GM21528 (cell line): Measurements from ENCODE around the gene LRRC4C.

Experiments used
- ATAC-seq: cut with Tn5 transposase; IDR thresholded peaks from one replicate; pipeline ENCODE4 v1.9.1; 2021; ENCODE audit warnings: mild to moderate bottlenecking, moderate library complexity; ENCODE audit not compliant: unreplicated experiment, low FRiP score

The LRRC4C gene

DNA sequence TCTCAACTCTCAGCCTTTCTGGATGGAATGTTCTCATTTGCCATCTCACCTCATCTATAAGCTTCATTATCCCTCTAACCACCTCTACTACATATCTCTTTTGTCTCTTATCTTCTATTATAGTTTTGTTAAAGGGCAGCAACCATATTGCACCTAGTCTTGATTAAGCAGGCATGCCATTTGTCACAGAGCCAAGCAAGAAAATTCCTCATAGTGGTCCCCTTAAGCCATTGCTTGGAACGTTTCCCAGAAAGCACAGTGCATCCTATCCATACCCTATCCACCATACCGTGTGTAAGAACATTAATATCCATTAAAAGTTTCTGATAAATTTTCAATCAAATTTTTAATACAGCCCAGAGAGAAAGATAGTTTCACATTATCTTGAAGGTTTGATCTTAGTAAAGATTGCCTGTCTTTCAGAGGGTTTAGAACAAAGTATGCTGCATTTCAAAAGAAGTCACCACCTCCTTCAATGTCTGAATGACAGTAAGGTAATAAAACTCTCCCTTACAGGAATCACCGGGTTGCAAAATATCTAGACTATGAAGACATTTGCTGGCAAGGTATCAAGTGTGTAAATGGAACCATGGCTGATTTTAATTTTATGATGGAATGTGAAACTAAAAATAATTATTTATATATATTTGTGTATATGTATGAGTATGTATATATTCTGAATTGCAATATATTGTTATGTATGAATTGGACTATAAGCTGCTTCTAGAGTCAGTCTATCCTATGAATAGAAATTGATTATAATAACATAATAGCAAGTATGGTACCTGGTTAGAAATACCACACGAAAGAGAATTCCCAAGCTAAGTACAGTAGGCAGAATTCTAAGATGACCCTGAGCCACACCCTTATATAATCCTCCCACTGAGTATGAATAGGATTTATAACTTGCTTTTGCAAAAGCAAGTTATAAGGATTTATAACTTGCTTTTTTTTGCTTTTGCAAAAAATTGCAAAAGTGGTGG, 1296.3 kb downstream of the LRRC4C start:
- ATAC-seq = no peak

DNA sequence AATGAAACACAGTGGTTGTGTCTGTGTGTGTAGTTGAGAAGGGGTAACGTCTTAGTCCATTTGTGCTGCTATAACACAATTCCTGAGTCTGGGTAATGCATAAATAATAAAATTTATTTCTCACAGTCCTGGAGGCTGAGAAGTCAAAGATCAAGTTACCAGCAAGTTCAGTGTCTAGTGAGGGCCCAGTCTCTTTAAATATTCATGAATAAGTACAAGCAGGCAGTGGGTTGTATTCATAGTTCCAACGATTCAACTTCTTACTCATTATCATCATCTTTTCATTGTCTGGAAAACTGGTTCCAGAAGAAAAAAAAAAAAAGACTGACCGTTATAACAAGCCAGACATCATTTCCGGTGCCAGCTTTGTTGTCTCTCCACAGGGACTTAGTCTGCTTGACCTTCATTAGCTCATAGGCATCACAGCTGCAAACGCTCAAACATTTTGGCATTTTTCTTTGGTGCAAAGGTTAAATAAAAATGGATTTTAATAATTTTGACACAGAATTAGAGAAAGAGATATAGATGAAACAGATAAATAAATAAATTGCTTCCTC, 1297.5 kb downstream of the LRRC4C start:
- no peak for ATAC-seq

DNA sequence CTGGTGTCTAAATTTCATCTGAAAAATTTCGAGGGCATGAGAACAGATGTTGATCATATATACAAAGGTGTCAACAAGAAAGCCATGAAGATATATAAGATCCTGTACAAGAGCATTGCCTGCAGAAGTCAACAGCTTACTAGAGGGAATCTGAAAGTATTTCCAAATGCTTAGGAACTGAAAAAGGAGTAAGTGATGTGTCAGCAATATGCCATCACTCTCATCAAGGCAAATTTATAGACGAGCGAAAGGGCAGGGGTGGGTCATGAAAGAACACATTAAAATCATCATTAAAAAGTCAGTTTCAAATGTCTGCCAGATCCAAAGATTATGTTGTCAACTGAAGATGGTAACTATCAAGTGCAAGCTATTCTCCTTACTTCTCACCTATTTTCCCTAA, 1299.0 kb downstream of the LRRC4C start:
- ATAC-seq = no peak

DNA sequence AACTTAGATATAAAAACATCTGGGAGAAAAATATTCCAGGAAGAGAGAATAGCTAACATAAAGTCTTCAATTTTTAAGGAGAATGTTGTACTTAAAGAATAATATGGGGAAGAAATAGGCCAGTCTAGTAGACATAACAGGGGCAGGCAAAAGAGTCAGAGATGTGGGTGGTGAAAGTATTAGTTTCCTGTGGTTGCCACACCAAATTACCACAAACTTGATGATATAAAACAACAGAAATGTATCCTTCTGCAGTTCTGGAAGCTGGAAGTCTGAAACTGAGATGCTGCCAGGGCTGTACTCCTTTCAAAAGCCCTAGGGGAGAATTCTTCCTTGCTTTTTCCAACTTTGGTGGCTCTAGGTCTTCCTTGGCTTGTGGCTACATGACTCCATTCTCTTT, 1309.7 kb downstream of the LRRC4C start:
- no peak for ATAC-seq

DNA sequence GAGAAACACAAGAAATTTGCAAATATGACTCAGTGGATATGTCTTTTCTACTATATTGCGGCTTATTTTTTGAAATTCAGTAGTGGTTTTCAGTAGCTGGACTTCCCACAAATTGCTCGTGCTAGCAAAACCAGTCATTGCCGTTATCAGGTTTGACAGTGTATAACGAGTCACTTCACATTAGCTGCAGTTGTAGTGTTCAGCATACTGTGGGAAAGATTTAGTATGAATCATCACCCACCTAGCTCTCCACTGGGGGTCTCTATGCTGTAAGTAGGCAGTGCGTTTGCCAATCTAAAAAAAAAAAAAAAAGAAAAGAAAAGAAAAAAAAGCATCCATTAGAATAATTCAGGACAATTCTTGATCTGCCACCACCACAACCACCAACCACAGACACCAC, 1318.9 kb downstream of the LRRC4C start:
- ATAC-seq = no peak

DNA sequence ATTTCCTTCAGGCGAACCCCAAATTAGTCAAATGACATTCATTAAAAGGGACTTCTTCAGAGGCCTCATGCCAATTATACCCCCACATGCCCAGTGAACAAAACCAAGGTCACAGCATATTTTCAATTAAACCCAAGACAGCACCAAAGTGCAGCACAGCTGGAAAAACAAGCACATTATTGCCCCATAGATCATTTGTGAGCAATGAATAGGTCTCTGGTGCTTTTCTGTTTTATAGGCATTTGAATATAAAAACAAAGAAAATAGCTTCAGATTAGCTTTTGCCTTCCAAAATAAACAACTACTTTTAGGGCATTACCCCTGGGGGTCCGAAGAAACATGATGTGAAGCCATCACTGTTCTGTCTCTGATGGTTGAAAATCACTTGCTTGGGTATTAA, 1319.9 kb downstream of the LRRC4C start:
- no peak for ATAC-seq

DNA sequence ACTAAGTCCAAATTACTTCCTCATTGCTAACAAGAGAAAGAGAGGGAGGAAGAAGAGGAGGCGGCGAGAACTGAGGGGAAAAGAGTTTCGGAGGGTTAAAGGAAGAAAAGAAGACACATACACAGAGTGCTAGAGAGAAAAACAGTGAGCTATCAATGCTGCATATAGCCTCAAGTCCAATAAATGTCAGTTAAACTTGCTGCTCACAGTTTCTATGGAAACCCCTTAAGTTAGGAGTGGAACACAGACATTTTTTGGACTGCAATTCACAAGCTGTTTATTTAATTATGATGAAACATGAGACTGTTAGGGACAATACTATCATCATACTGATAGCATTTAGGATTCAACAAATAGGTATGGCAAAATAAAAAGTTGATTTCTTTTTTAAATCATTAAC, 1320.4 kb downstream of the LRRC4C start:
- ATAC-seq = no peak

DNA sequence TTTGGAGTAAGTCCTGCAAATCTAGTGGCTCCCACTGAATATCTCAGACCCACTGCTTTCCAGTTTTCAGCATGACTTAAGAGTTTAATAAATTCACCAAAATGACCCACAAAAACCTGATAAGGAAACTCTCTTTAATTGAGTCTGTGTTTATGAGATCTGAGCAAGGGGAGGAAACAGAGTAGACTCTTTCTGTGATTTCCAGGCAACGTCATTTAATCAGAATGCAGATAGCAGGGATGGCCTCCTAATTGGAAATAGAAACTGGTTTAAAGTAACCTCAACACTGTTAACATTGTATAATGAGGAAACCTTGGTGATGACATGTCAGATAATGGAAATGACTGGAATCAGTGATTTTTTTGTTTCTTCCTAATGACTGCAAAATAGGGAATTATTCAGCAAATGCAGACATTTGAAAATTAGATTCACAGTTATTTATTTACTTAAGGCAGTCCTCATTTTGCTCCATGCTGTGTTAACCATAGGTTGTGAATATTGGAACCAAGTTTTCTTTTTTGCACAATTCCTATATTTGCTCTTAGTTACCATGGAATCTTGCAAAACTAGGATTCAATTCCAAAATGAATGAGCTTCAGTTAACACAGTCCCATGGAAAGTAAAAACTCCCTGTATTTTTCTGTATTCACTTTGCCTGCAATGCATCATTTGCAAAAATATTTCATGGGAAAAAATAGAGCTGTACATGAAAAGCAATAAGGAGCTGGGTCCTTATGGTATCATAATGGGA, 1324.5 kb downstream of the LRRC4C start:
- ATAC-seq = no peak

DNA sequence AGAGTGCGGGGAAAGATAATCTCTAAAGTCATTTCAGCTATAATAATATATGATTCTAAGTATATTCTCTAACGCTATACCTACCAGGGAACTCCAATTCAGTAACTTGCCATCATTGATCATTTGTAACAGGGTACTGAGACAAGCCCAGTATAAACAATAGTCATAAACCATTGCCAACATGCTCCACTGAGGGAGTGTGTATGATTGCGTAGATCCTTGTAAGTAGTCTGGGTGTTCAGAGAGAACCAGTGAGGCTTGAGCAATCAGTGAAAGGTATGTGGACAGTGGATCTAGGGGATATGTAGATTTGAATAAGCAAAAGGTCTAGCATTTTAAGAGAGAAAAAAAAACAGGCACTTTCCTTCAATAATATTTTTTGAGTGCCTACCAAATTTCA, 1326.0 kb downstream of the LRRC4C start:
- no peak for ATAC-seq

DNA sequence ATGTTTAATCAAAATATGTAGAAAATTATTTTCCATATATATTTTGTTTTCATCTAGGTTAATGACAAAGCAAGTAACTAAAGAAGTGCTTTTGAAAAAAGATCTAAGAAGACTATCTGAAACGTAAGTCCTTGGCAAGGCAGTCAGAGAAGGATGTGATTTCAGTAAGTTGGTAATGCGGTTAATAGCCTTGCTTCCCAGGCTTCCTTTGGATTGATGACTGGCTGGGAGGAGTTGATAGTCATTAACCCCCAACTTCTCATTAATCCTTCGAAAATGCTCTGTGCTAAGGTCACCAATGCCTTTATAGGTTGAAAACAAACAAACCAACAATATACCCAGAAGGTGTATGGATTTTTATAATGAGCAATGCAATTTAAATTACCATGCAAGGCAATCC, 1326.5 kb downstream of the LRRC4C start:
- ATAC-seq = no peak

DNA sequence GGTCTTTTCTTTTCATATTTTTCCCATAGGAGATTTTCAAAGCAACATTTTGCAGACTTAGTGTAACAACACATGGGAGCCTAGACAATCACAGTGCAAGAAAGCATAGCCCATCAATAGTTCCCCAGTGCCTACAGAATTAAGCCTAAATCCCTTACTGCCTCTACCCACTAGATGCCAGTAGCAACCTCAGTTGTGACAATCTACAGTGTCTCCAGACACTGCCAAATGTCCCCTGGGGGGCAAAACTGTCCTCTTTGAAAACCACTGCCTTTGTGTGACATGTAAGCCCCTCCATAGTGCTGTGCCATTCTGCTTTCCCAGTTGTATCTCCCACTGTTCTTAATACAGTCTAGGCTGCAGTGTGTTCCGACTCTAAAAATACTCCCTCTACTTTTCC, 1329.0 kb downstream of the LRRC4C start:
- ATAC-seq = no peak

DNA sequence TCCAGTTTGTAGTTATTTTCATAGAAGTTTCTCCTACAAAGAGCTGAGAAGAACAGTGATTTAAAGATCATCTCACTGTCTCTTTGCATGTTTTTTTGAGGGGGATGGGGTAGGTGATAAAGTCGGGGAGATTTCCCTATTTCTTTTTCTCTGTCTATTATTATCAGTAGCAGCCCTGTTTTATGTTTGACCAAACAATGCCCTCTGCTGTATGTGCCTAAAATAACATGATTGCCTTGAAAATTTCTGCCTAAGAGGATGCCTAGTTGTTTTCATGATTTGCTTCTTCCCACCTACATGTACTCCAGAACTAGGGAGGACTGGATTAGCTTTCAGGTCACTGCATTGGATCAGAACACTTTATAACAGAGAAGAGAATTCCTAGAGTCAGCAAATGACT, 1330.2 kb downstream of the LRRC4C start:
- ATAC-seq = no peak

DNA sequence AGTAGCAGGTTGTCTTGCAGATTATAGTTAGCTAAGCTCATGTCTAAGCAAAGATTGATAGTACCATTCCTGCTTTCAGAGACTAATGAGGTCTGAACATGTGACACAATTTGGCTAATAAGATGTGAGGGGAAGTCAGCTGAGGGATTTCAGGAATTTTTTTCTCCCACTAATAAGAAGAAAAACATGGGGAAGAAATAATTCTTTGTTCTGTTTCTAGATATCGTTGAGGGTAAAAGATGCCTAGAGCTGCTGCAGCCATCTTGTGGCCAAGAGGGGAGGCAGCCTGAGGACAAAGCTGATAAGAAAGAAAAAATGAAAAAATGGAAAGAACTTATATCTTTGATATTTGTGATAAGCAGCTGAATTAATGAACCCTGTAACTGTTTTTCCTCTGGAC, 1334.4 kb downstream of the LRRC4C start:
- no peak for ATAC-seq

DNA sequence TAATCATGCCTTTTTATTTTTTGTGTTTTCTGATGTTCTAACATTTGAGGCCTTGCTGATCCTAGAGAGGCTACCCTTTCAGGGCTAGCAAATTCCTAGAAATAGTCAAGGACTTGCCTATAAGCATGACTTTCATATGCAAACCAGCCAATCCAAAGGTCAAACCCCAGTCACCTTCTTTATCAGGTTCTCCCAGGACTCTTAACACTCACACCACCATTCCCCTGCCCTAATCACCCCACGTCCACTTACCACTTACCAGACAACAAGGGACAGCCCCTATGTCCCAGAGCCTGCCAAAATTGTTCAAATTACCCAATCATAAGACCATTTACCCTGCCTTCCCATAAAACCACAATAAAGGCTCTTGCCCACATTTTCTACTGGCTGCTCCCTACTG, 1339.8 kb downstream of the LRRC4C start:
- no peak for ATAC-seq

DNA sequence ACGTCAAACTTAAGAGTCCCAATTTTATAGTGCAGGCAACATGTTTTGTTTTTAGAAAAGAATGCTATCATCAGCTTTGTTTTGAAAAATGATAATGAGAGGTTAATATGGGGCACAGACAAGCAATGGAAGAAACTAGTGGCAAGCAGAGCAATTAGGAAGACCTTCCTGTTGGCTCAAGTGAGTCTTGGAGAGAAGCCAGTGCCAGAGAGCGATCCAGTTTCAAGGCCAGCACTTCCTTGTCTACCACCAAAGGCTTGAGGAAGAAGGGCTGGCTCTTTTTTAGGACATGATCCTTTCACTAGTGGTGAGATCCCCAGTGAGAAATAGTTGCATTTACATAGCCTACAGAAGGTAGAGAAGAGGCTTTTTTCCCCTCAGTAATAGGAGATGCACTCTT, 1340.7 kb downstream of the LRRC4C start:
- ATAC-seq = no peak

DNA sequence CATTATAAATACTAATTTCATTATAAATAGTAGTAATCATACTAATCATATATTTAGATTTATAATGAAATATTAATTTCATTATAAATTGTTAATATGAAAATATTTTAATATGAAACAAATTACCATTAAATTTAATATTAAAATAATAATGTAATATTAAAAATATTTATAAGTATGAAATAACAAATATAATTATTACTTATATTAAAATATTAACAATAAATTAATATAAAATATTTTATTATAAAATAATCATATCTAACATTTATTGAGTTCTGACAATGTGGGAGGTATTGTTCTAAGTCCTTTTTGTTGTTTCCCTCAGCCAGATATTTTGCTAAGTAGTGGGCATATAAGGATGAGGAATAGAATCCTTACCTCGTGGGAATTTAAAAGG, 1341.4 kb downstream of the LRRC4C start:
- no peak for ATAC-seq

DNA sequence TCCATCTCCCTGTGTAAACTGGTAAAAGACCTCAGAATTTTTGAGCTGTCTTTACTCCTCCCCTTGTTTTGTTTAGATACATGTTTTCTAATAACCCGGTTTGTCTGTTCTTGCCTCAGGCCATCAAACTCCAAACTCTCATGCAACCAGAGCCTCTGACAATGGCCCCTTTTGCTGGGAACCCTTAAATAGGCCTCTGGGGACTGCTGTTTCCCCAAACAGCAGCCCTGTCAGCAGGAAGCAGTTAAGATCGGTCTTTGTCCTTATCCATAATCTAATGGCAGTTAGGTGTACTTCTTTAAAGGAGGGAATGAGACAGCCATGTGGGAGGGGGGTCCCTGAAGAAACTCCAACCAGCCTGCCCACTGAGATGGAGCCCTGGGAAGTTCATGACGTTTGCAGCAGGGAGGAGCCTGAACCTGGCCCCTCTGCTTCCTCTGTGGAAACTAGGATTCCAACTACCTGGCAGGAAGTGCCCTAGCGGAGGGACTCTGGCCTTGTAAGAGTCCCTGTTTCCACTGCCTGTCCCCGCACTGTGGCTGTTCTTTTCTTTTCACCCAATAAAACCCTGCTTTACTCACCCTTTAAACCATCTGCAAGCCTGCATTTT, 1354.4 kb downstream of the LRRC4C start:
- ATAC-seq = no peak

DNA sequence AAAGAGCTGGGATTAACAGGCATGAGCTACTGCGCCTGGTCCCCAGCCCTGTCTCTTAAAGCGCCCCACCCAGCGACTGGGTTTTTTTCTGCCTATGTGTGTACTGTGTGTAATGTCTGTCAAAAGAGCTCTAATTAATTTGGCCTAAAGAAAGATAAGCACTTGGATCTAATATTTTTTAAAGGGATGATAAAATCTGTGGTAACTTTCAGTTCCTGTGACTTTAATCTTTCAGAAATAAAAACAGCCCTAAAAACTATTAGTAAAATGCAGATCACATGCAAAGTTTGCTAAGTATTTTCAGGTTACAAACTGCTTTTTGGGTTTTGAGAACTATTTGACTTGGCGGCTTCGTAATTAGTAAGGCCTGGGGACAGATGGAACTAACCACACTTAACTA, 1358.7 kb downstream of the LRRC4C start:
- ATAC-seq = no peak

DNA sequence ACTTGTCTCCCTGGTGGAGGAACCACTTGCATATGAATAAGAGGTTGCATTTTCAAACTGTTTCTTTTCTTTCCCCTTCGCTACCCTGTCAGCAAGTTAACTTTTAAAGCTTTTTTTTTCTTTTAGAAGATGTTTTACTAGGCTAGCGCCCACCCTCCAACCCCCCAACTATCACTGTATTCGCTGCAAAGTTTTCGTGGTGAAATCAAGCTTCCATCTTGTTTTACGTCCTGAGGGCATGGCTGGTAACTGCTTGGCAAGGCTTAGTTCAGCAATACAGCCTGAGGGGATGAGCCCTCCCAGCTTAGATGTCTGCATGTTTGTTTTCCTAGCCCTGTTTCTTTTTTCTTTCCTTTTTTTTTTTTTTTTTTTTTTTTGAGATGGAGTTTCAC, 1359.3 kb downstream of the LRRC4C start:
- ATAC-seq = no peak

DNA sequence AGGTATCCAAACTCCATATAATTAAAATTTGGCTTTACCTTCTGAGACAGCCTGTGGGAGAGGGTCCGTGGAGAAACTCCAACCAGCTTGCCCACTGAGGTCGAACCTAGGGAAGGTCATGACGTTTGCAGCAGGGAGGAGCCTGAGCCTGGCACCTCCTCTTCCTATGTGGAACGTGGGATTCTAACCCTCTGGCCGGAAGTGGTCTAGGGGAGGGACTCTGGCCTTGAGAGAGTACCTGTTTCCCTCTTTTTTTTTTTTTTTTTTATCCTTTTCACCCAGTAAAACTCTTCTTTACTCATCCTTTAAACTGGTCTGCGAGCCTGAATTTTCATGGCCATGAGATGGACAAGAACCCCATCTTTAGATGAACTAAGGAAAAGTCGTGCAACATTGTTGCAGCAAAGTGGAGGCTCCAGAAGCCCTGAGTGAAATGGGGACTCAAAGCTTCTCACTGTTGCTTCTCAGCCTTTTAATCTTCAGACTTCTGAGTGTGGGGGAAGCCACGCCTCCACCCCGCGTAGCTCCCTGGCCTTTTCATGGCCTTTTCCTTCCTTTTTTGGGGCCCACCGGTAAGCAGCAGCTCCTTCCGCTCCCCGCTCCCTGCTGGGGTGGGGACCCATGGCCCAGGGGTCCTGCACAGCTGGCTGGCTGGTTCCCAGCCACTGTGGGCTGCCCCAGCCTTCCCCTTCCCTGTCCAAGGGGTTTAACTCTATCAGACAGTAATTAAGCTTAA, 1359.9 kb downstream of the LRRC4C start:
- ATAC-seq = no peak
